ENCODE data around the gene SCART1. TPM values are rescaled to one million over a fixed set of nuclear protein-coding genes. Genes with fewer than 3 reads are reported as not detected.

The SCART1 gene
- total RNA-seq, 4 donors from 2014 or later = 0.11 to 1.4 (median 0.71) TPM

DNA sequence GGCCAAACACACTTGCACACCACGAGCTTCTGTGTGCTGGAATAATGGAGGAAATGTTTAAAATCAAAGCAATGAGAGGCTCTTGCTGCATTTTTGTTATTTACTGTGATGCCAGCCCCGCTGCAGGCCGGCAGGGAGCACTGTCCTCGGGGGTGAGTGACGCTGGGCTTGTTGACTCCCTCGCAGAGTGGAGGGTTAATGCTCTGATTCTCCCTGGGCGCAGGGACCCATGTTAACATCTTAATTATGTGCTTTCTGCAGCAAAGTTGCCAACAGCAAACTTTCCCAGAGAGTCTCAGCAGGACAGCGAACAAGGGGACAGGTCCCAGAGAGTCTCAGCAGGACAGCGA is 22.9 kb downstream of the SCART1 start:
- no peaks in the 10 kb centered on the region for H3K36me3 ChIP-seq
- no peaks in the 10 kb centered on the region for H3K9me3 ChIP-seq
- no peaks in the 10 kb centered on the region for H3K27me3 ChIP-seq
- H3K4me3 ChIP-seq = no peak overlapping the region
- intact Hi-C loops (cut with DNase I; ENCODE audit: low total_unique reads) (no loop called here), in situ Hi-C loops (cut with MboI; ENCODE audit: low sequenced_read_pairs in 4 of 4) (no loop called here)
- no peak for ATAC-seq
- TF ChIP-seq POLR2A (IDR thresholded peaks at IDR 0.05) = no peak
- TF ChIP-seq, protein P1, sequence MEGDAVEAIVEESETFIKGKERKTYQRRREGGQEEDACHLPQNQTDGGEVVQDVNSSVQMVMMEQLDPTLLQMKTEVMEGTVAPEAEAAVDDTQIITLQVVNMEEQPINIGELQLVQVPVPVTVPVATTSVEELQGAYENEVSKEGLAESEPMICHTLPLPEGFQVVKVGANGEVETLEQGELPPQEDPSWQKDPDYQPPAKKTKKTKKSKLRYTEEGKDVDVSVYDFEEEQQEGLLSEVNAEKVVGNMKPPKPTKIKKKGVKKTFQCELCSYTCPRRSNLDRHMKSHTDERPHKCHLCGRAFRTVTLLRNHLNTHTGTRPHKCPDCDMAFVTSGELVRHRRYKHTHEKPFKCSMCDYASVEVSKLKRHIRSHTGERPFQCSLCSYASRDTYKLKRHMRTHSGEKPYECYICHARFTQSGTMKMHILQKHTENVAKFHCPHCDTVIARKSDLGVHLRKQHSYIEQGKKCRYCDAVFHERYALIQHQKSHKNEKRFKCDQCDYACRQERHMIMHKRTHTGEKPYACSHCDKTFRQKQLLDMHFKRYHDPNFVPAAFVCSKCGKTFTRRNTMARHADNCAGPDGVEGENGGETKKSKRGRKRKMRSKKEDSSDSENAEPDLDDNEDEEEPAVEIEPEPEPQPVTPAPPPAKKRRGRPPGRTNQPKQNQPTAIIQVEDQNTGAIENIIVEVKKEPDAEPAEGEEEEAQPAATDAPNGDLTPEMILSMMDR (IDR thresholded peaks at IDR 0.05 in 4 of 5, conservative IDR thresholded peaks at IDR 0.05 in 1 of 5) = no peak
- no peak overlapping the region for H3K27ac ChIP-seq
- no peak for DNase-seq
- no peaks in the 10 kb centered on the region for H3K4me1 ChIP-seq

DNA sequence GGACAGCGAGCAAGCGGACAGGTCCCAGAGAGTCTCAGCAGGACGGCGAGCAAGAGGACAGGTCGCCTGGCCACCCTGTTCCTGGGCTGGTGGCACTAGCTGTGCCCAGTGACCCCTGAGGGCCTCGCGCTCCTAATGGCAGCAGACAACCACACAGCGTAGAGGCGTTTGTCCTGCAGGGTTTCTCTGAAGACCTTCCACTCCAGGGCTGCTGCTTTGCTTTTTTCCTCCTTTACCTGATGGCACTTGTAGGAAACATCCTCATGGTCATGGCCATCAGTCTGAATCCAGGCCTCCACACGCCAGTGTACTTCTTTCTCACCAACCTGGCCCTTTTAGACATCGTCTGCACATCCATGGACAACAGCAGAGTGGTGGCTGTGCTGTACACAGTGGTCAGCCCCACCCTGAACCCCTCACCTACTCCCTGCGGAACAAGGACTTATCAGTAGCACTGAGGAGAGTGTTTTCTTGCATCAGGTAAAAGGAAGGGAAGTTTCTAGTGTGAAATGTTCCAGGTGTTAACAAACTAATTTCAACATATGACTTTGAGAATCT is 27.4 kb downstream of the SCART1 start:
- intact Hi-C loops (cut with DNase I; ENCODE audit: low total_unique reads) = no loop called here
- TF ChIP-seq POLR2A (IDR thresholded peaks at IDR 0.05) = no peak
- TF ChIP-seq, protein P1 (IDR thresholded peaks at IDR 0.05 in 4 of 5, conservative IDR thresholded peaks at IDR 0.05 in 1 of 5) = no peak
- H3K4me1 ChIP-seq = no peaks in the 10 kb centered on the region
- DNase-seq (no peak), ATAC-seq (no peak)
- no peak overlapping the region for H3K27ac ChIP-seq
- no peaks in the 10 kb centered on the region for H3K27me3 ChIP-seq
- H3K9me3 ChIP-seq = peaks cover 0 to 7% (median 0%) of the 10 kb centered on the region in 3 donors
- in situ Hi-C loops (cut with MboI; ENCODE audit: low sequenced_read_pairs in 4 of 4) = no loop called here
- H3K36me3 ChIP-seq = no peaks in the 10 kb centered on the region
- H3K4me3 ChIP-seq = no peak overlapping the region

DNA sequence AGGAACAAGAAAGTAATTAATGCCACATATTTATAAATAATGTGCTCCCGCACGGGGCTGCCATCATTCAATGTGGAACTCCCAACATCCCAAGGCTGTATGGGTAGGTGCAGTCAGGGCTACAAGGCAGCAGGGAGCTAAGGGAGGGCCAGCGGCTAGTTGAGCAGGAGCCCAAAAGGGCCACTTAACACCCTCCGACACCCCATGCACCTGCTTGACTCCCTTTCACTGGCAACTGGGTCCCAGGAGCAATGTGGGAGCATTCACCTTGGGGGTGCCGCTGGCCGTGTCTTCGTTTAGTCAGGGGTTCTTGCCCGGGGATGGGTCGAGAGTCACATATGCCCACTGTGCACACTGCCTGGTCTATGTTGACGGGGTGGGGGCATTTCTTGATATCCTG is 27.9 kb downstream of the SCART1 start:
- H3K27ac ChIP-seq = no peak overlapping the region
- no peaks in the 10 kb centered on the region for H3K4me1 ChIP-seq
- peaks cover 0 to 7% (median 0%) of the 10 kb centered on the region in 3 donors for H3K9me3 ChIP-seq
- H3K36me3 ChIP-seq = no peaks in the 10 kb centered on the region
- ATAC-seq = no peak
- no peaks in the 10 kb centered on the region for H3K27me3 ChIP-seq
- H3K4me3 ChIP-seq = no peak overlapping the region
- no peak for TF ChIP-seq POLR2A (IDR thresholded peaks at IDR 0.05)
- TF ChIP-seq, protein P1 (IDR thresholded peaks at IDR 0.05 in 4 of 5, conservative IDR thresholded peaks at IDR 0.05 in 1 of 5) = no peak
- in situ Hi-C loops (cut with MboI; ENCODE audit: low sequenced_read_pairs in 4 of 4) = no loop called here
- intact Hi-C loops (cut with DNase I; ENCODE audit: low total_unique reads) = no loop called here
- no peak for DNase-seq

DNA sequence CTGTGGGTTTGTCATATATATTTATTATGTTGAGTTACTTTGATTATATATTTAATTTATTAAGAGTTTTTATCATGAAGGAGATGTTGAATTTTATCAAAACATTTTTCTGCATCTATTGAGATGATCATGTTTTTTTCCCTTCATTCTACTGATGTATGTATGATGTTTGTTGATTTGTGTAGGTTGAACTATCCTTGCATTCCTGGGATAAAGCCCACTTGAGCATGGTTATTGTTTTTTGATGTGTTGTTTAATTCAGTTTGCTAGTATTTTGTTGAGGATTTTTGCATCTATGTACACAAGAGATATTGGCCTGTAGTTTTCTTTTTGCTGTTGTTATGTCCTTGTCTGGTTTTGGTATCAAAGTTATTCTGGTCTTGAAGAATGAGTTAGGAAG is 31.1 kb downstream of the SCART1 start:
- ATAC-seq (no peak), DNase-seq (no peak)
- TF ChIP-seq, protein P1 (IDR thresholded peaks at IDR 0.05 in 4 of 5, conservative IDR thresholded peaks at IDR 0.05 in 1 of 5) = no peak
- TF ChIP-seq POLR2A (IDR thresholded peaks at IDR 0.05) = no peak
- Histone ChIP-seq H3K4me3 (no peak overlapping the region), H3K36me3 (peaks cover 0 to 4% of the 10 kb centered on the region in 2 donors), H3K27me3 (no peaks in the 10 kb centered on the region), H3K9me3 (peaks cover 0 to 14% (median 0%) of the 10 kb centered on the region in 3 donors), H3K27ac (no peak overlapping the region), H3K4me1 (no peaks in the 10 kb centered on the region)
- intact Hi-C loops (cut with DNase I; ENCODE audit: low total_unique reads) (no loop called here), in situ Hi-C loops (cut with MboI; ENCODE audit: low sequenced_read_pairs in 4 of 4) (no loop called here)

DNA sequence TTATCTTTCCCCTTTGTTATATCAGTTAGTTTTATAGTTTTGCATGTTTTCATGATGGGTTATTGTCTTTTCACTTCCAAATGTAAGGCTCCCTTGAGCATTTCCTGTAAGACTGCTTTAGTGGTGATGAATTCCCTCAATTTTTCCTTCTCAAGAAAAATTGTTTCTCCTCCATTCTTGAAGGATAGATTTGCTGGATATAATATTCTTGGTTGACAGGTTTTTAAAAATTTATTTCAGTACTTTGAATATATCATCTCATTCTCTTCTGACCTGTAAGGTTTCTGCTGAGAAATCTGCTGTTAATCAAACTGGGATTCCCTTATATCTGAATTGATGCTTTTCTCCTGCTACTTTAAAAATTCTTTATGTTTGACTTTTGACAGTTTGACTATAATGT is 33.3 kb downstream of the SCART1 start:
- TF ChIP-seq, protein P1 (IDR thresholded peaks at IDR 0.05 in 4 of 5, conservative IDR thresholded peaks at IDR 0.05 in 1 of 5) = no peak
- TF ChIP-seq POLR2A (IDR thresholded peaks at IDR 0.05) = no peak
- ATAC-seq = no peak

More for the DNA sequence above, 33.3 kb downstream of the SCART1 start:
- intact Hi-C loops (cut with DNase I; ENCODE audit: low total_unique reads) (no loop called here), in situ Hi-C loops (cut with MboI; ENCODE audit: low sequenced_read_pairs in 4 of 4) (no loop called here)
- H3K4me1 ChIP-seq = no peaks in the 10 kb centered on the region
- H3K9me3 ChIP-seq = peaks cover 0 to 14% (median 0%) of the 10 kb centered on the region in 3 donors
- no peak overlapping the region for H3K4me3 ChIP-seq
- H3K36me3 ChIP-seq = peaks cover 0 to 4% of the 10 kb centered on the region in 2 donors
- H3K27ac ChIP-seq = no peak overlapping the region
- no peak for DNase-seq
- no peaks in the 10 kb centered on the region for H3K27me3 ChIP-seq

Data from gastrocnemius medialis (tissue), 4 donors.